ENCODE results near the gene ERVW-1.
"Not testable (repeated sequence)": the region's sequence is repeated elsewhere in the genome, so short reads cannot be mapped to it uniquely, and the experiment has no call there.

ERVW-1 gene

DNA sequence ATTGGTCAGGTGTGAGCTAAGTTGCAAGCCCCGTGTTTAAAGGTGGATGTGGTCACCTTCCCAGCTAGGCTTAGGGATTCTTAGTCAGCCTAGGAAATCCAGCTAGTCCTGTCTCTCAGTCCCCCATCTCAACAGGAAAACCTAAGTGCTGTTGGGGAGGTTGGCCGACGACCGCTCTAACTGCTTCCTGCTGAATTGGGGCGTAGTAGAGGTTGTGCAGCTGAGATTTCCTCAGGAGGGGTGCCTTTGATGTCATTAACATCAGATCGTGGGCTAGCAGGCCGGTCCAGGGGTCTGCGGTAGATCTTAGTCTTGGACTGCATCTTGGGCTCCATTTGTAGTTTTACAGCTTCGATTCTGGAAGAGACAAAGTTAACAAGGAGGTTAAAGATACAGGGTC lies 9.2 kb downstream of the ERVW-1 start:
- H3K56ac ChIP-seq (ENCODE audit: low read length); H4K8ac ChIP-seq (ENCODE audit: low read depth, low read length); H3K27ac ChIP-seq (ENCODE audit: low read depth, low read length); H2BK15ac ChIP-seq (replicated peaks; ENCODE audit: low read depth); H3K4ac ChIP-seq (ENCODE audit: low read depth, low read length); H3K23ac ChIP-seq (ENCODE audit: low read length); DNase-seq; H3K4me3 ChIP-seq (ENCODE audit: low read length); H2AK5ac ChIP-seq (ENCODE audit: low read length); H2BK5ac ChIP-seq (ENCODE audit: low read length); H3K18ac ChIP-seq (ENCODE audit: low read length); H3K9ac ChIP-seq (ENCODE audit: low read length); H4K5ac ChIP-seq (ENCODE audit: low read length); H3K36me3 ChIP-seq (ENCODE audit: control insufficient read depth, insufficient read depth, low read length); H3K79me2 ChIP-seq (ENCODE audit: control insufficient read depth, insufficient read depth, low read length); H3K27me3 ChIP-seq (ENCODE audit: insufficient read depth, low read length, poor library complexity); H3K4me2 ChIP-seq (ENCODE audit: low read length); H2BK120ac ChIP-seq (ENCODE audit: low read depth, low read length); H3K4me1 ChIP-seq (ENCODE audit: control insufficient read depth, low read depth, low read length); H3K79me1 ChIP-seq (ENCODE audit: low read length): not testable (repeated sequence)
- WGBS (ENCODE audit: extremely low coverage, insufficient coverage, low lambda C conversion rate): no CpG with 5 or more reads among the region's 9 CpGs

DNA sequence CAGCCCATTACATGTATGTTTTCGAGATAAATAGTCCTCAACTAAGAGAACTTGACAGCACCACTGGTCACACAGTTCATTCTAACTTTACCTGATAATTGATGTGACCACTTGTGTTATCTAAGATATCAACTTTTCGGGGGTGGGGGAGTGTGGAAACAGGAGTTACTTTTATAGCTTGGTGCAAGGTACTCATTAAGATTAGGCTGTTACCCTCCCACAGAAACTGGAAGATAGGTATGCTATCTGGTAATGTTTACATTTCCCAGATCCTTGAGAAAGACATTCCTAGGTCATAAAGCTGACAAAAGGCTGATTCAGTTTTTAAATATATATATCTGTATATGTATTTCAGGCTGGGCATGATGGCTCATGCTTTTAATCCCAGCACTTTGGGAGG lies 11.1 kb downstream of the ERVW-1 start:
- no CpG with 5 or more reads among the region's 2 CpGs for WGBS (ENCODE audit: extremely low coverage, insufficient coverage, low lambda C conversion rate)
- Histone ChIP-seq H4K5ac (ENCODE audit: low read length) (no peak overlapping the region), H2BK5ac (ENCODE audit: low read length) (no peak overlapping the region), H3K4me2 (ENCODE audit: low read length) (no peak overlapping the region), H3K4me3 (ENCODE audit: low read length) (no peak overlapping the region), H3K9ac (ENCODE audit: low read length) (no peak overlapping the region), H2AK5ac (ENCODE audit: low read length) (no peak overlapping the region), H4K8ac (ENCODE audit: low read depth, low read length) (no peak overlapping the region), H3K4ac (ENCODE audit: low read depth, low read length) (no peak overlapping the region), H3K79me1 (ENCODE audit: low read length) (no peaks in the 10 kb centered on the region), H3K56ac (ENCODE audit: low read length) (no peak overlapping the region), H3K36me3 (ENCODE audit: control insufficient read depth, insufficient read depth, low read length) (no peaks in the 10 kb centered on the region), H3K4me1 (ENCODE audit: control insufficient read depth, low read depth, low read length) (no peaks in the 10 kb centered on the region), H3K79me2 (ENCODE audit: control insufficient read depth, insufficient read depth, low read length) (no peaks in the 10 kb centered on the region), H3K27me3 (ENCODE audit: insufficient read depth, low read length, poor library complexity) (no peaks in the 10 kb centered on the region), H3K23ac (ENCODE audit: low read length) (no peak overlapping the region), H2BK120ac (ENCODE audit: low read depth, low read length) (no peak overlapping the region), H2BK15ac (replicated peaks; ENCODE audit: low read depth) (no peak overlapping the region), H3K27ac (ENCODE audit: low read depth, low read length) (no peak overlapping the region), H3K18ac (ENCODE audit: low read length) (no peak overlapping the region)
- no peak for DNase-seq

- Histone ChIP-seq H4K8ac (ENCODE audit: low read depth, low read length) (no peak overlapping the region), H3K23ac (ENCODE audit: low read length) (no peak overlapping the region), H3K36me3 (ENCODE audit: control insufficient read depth, insufficient read depth, low read length) (no peaks in the 10 kb centered on the region), H3K9ac (ENCODE audit: low read length) (no peak overlapping the region), H3K18ac (ENCODE audit: low read length) (no peak overlapping the region), H3K4ac (ENCODE audit: low read depth, low read length) (no peak overlapping the region), H4K5ac (ENCODE audit: low read length) (no peak overlapping the region), H2BK120ac (ENCODE audit: low read depth, low read length) (no peak overlapping the region), H3K79me2 (ENCODE audit: control insufficient read depth, insufficient read depth, low read length) (no peaks in the 10 kb centered on the region), H3K79me1 (ENCODE audit: low read length) (no peaks in the 10 kb centered on the region), H3K56ac (ENCODE audit: low read length) (no peak overlapping the region), H3K4me3 (ENCODE audit: low read length) (no peak overlapping the region), H3K4me2 (ENCODE audit: low read length) (no peak overlapping the region), H2AK5ac (ENCODE audit: low read length) (no peak overlapping the region), H2BK15ac (replicated peaks; ENCODE audit: low read depth) (no peak overlapping the region), H3K27me3 (ENCODE audit: insufficient read depth, low read length, poor library complexity) (no peaks in the 10 kb centered on the region), H3K27ac (ENCODE audit: low read depth, low read length) (no peak overlapping the region), H3K4me1 (ENCODE audit: control insufficient read depth, low read depth, low read length) (no peaks in the 10 kb centered on the region), H2BK5ac (ENCODE audit: low read length) (no peak overlapping the region)
- no peak for DNase-seq
- WGBS (ENCODE audit: extremely low coverage, insufficient coverage, low lambda C conversion rate): no CpG with 5 or more reads among the region's 3 CpGs
These were observed 13.2 kb downstream of the ERVW-1 start for GRCh38 chr7:92464515-92464914.

- Histone ChIP-seq H4K8ac (ENCODE audit: low read depth, low read length) (no peak overlapping the region), H2BK15ac (replicated peaks; ENCODE audit: low read depth) (no peak overlapping the region), H3K56ac (ENCODE audit: low read length) (no peak overlapping the region), H2AK5ac (ENCODE audit: low read length) (no peak overlapping the region), H3K23ac (ENCODE audit: low read length) (no peak overlapping the region), H3K4me3 (ENCODE audit: low read length) (no peak overlapping the region), H3K79me2 (ENCODE audit: control insufficient read depth, insufficient read depth, low read length) (no peaks in the 10 kb centered on the region), H3K4me2 (ENCODE audit: low read length) (no peak overlapping the region), H3K79me1 (ENCODE audit: low read length) (no peaks in the 10 kb centered on the region), H2BK120ac (ENCODE audit: low read depth, low read length) (no peak overlapping the region), H3K36me3 (ENCODE audit: control insufficient read depth, insufficient read depth, low read length) (no peaks in the 10 kb centered on the region), H3K4ac (ENCODE audit: low read depth, low read length) (no peak overlapping the region), H3K27ac (ENCODE audit: low read depth, low read length) (no peak overlapping the region), H2BK5ac (ENCODE audit: low read length) (no peak overlapping the region), H3K18ac (ENCODE audit: low read length) (no peak overlapping the region), H4K5ac (ENCODE audit: low read length) (no peak overlapping the region), H3K4me1 (ENCODE audit: control insufficient read depth, low read depth, low read length) (no peaks in the 10 kb centered on the region), H3K9ac (ENCODE audit: low read length) (no peak overlapping the region), H3K27me3 (ENCODE audit: insufficient read depth, low read length, poor library complexity) (no peaks in the 10 kb centered on the region)
- no CpG with 5 or more reads among the region's 3 CpGs for WGBS (ENCODE audit: extremely low coverage, insufficient coverage, low lambda C conversion rate)
- DNase-seq: no peak
These were observed 15.2 kb downstream of the ERVW-1 start for GRCh38 chr7:92462560-92462959.

- Histone ChIP-seq H3K4me2 (ENCODE audit: low read length) (no peak overlapping the region), H2BK120ac (ENCODE audit: low read depth, low read length) (no peak overlapping the region), H3K18ac (ENCODE audit: low read length) (no peak overlapping the region), H2BK5ac (ENCODE audit: low read length) (no peak overlapping the region), H3K79me2 (ENCODE audit: control insufficient read depth, insufficient read depth, low read length) (no peaks in the 10 kb centered on the region), H4K5ac (ENCODE audit: low read length) (no peak overlapping the region), H3K23ac (ENCODE audit: low read length) (no peak overlapping the region), H3K27ac (ENCODE audit: low read depth, low read length) (no peak overlapping the region), H3K4me1 (ENCODE audit: control insufficient read depth, low read depth, low read length) (no peaks in the 10 kb centered on the region), H3K27me3 (ENCODE audit: insufficient read depth, low read length, poor library complexity) (no peaks in the 10 kb centered on the region), H3K56ac (ENCODE audit: low read length) (peak overlapping the region; percentile 53), H3K4ac (ENCODE audit: low read depth, low read length) (no peak overlapping the region), H3K4me3 (ENCODE audit: low read length) (no peak overlapping the region), H2BK15ac (replicated peaks; ENCODE audit: low read depth) (no peak overlapping the region), H4K8ac (ENCODE audit: low read depth, low read length) (no peak overlapping the region), H3K79me1 (ENCODE audit: low read length) (no peaks in the 10 kb centered on the region), H2AK5ac (ENCODE audit: low read length) (no peak overlapping the region), H3K9ac (ENCODE audit: low read length) (no peak overlapping the region), H3K36me3 (ENCODE audit: control insufficient read depth, insufficient read depth, low read length) (peaks cover 1% of the 10 kb centered on the region)
- DNase-seq: peak; percentile 62
- WGBS (ENCODE audit: extremely low coverage, insufficient coverage, low lambda C conversion rate): no CpG with 5 or more reads among the region's 8 CpGs
These were observed 16.4 kb downstream of the ERVW-1 start for GRCh38 chr7:92461027-92462003.
